IPS DF 19.7 (cell line): ENCODE data around the gene FILIP1.

ENCODE experiments used
- DNase-seq: peaks from one replicate; pipeline ENCODE4 v3.0.0-alpha.2; 2013; ENCODE audit warnings: low read depth, low spot score

Gene FILIP1, protein sequence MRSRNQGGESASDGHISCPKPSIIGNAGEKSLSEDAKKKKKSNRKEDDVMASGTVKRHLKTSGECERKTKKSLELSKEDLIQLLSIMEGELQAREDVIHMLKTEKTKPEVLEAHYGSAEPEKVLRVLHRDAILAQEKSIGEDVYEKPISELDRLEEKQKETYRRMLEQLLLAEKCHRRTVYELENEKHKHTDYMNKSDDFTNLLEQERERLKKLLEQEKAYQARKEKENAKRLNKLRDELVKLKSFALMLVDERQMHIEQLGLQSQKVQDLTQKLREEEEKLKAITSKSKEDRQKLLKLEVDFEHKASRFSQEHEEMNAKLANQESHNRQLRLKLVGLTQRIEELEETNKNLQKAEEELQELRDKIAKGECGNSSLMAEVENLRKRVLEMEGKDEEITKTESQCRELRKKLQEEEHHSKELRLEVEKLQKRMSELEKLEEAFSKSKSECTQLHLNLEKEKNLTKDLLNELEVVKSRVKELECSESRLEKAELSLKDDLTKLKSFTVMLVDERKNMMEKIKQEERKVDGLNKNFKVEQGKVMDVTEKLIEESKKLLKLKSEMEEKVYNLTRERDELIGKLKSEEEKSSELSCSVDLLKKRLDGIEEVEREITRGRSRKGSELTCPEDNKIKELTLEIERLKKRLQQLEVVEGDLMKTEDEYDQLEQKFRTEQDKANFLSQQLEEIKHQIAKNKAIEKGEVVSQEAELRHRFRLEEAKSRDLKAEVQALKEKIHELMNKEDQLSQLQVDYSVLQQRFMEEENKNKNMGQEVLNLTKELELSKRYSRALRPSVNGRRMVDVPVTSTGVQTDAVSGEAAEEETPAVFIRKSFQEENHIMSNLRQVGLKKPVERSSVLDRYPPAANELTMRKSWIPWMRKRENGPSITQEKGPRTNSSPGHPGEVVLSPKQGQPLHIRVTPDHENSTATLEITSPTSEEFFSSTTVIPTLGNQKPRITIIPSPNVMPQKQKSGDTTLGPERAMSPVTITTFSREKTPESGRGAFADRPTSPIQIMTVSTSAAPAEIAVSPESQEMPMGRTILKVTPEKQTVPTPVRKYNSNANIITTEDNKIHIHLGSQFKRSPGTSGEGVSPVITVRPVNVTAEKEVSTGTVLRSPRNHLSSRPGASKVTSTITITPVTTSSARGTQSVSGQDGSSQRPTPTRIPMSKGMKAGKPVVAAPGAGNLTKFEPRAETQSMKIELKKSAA (N-terminal part only)

DNA sequence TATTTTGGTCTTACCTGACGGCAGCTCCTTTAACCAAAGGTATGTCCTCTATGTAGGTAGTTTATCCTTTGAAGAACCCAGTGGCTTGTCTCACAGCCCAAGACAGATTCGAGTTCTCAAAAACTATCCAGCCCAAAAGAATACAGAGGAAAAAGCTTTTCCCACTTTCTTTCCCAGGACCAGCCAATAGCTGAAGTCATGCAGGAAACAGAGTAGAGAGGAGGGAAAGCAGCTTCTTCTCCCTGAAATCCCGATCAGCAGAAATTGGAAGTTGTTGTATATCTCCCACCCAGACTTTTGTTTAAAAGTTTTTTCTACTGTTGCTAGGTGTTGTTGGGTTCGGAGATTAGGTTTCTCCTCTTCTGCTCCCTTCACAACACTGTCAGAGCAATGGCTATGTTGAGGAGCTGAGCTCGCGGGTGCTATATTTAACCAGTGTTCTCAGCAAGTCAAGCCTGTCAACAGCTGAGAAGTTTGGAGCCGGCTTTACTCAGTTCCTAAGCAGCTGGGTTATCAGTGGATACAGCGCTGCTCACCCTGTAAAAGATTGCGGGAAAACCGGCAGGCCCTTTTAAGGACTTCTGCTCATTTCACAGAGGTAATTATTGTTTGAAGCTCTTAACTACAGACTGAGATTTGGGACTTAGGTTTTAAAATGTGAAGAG lies at the start of gene FILIP1:
Gene FILIP1, minus strand, starts transcription at position 401 of the 665 bp plus-strand sequence. CDS start 78,828 bp downstream, outside the sequence.
- no peak for DNase-seq

DNA sequence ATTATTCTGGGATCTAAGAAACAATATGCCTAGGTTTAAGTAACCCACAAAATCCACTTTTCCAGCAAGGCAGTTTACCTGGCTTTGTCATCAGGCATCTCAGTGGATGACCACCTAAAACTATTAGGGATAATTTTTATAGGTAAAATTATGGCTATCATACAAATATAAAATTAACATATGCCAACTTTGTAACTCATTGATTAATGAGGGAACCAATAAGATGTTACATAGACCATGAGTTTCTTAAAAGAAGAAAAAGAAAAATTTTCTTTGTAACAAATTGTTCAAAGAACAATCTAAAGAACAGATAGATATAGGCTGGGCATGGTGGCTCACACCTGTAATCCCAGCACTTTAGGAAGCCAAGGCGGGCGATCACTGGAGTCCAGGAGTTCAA lies 49.7 kb upstream of the FILIP1 start:
- no peak for DNase-seq

DNA sequence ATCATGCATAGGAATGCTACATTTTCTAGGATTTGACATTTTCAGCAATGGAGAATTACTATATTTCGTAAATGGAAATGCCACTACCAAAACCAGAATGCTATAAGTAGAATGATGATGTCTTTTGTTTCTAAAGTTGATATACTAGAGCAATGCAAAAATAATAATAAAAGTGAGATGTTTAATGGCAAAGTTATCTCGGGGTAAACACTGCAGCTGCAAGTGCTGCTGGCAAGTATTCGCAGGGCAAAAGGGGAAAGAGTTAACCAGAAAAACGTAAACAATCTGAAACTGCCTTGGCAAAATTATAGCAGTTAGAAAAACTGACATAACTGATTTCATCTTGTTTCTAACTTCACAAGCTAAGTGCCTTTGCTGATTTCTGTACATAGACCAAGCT lies 45.5 kb upstream of the FILIP1 start:
- DNase-seq, result no peak

DNA sequence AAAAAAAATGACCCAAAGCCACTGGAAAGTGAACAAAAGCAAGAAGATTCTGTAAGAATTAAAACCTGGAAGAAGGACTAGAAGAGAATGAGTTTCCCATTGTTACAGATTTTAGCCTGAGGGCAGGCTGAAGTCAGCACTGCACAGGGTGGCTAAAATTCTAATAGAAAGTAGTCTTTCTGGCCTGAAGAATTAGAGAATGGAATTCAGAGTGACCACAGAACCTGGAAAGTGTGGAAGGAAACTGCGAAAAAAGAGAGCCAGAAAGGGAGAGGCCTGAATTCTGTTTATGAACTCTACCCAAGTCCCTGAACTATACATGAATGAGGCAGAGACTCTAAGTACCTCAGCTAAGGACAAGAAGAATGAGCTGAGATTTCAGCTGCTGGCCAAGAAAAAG lies 38.9 kb upstream of the FILIP1 start:
- DNase-seq, result no peak

DNA sequence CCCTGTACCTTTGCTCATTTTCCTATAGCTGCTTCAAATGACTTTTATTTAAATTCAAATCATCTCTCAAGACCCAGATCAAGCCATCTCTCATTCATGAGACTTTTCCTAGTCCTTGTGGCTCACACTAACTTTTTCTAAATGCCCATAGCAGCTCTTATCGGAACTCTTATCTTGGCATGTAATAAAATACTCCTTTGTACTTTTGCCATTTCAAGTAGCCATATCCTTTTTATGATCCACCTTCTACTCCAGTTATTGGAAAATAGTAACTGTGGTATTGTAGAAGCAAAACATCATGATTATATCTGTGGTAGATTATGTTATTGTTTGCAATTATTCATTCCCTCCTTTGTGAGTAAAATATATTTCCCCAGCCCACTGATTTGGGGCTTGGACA lies 37.6 kb upstream of the FILIP1 start:
- no peak for DNase-seq

DNA sequence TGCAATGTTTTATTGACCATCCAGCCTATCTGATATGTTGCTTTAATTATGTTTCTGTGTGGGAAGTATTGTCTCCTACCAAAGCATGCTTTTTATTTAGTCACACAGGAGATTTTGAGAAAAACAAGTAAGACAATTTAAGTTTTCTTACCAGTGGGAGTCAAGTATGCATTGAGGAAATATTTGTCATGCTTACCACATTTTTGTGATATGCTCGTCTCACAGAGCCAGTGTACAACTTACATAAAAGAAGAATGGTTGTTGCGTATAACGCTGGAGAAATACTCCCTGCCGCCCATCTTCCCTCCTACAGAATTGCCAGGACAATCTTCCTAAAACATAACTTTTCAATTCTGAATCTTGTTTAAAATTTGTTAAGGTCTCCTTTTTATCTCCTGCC lies 37.1 kb upstream of the FILIP1 start:
- no peak for DNase-seq

DNA sequence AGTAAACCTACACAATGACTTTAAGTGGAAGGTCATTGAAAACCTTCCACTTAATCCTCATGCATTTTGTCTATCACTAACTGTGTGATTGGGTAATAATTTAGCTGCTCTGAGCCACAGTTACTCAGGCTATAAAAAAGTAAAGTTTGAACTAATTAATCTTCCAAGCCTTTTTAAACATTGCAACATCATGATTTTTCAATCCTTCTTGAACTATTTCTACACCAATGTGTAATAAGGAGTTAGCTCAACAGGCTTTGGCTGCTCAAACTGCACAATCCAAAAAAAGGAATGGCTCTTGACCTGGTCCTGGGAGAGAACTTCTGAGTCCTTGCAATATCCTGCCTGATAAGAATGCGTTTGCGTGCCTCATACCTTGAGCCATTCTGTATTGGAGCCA lies 34.8 kb upstream of the FILIP1 start:
- DNase-seq, result no peak

DNA sequence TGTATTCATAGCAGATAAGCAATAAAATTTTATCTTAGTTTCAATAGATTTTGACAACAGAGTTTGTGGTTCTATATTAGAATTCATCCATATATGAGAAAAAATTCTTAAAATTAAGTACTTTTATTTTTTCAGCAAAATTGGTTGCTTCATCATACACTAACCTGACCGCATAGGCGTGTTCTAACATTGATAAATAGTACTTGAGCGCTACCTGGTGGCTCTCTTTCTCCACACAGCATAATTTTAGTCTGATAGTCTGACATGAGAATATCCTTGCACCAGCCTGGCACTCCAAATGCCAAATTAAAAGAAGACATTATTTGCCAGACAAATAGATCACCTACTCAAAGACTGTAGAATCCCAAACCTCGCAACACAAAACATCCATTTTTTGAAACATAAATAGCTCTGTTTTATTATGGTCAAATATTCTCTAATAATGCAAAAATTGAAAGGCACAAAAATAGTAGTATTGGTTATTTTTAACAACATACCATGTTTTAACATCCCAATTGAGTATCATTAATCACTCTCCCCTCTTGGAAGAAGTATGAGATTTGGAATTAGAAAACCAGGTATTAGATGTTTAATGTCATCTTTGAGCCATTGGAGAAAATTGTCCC lies 33.0 kb upstream of the FILIP1 start:
- no peak for DNase-seq

DNA sequence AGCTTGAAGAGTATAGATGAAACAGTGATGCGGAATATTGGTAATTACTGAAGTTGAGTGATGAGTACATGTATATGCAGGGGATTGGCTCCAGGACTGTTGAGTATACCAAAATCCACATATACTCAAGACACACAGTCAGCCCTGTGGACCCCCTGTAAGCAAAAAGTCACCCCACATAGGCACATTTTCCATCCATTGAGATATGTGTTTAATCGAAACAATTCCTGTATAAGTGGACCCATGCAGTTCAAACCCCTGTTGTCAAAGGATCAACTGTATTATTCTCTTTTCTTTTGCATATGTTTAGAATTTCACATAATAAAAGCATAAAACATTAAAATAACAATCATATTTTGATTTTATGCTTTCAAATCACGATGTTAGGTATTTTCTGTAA lies 32.1 kb upstream of the FILIP1 start:
- DNase-seq, result no peak

DNA sequence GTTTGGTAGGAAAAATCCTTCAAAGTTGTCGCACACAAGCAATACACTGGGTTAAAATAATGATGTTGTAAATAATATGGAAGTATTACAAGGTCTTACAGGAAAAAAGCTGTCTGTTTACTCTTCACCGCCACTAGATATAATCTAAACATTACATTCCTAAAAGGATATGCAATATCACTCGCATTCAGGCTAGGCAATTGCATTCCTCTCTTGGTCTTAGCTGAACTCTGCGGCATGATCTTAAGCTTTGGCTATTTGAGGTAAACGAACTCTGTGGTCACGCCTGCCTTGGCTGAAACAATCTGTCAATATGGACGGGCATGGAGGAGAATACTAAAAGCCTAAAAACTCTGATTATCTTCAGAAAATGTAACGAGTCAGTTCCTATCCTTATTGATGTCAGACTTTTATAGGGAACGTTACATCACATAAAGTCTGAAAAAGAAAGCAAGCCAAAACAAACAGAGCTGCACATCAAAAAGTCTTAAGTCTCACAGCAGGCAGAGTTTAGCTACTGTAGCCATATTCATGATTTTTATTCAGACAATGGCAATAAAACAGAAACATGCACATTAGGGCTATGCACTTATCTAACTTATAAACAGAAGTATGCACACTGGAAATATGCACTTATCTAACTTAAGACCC lies 30.8 kb upstream of the FILIP1 start:
- DNase-seq, result no peak

DNA sequence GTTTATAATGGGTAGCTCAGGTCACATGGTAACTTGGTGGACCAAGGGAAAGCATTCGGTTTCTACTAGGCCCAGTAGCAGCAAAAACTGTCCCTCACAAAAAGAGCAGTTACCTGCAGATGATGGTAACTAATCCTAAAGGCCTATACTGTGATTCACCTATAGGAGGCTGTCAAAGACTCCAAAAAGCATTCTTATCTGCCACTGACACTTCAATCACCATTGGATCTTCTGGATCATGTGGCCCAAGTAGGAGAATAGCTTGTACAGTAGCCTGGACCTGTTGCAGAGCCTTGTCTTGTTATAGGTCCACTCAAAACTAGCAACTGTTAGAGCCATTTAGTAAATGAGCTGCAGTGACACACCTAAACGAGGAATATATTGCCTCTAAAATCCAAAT lies 23.2 kb upstream of the FILIP1 start:
- no peak for DNase-seq

DNA sequence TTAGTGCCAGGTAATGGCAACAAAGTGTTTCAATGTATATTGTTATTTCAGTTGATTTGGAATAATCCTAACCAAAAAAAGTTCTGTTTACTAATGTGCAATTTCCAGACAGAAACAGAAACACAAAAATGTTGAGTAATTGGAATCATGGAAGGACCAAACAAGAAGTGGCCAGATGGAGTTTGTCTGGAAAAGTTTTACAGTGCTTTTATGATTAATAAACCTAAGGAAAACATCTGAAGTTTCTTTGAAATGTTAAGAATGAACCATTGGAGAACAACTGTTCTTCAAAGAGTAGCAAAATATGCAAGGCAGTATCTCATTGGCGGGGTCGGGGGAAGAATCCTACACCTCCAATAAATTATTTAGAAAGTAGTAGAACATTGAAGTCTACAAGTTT lies 19.0 kb upstream of the FILIP1 start:
- DNase-seq, result no peak

DNA sequence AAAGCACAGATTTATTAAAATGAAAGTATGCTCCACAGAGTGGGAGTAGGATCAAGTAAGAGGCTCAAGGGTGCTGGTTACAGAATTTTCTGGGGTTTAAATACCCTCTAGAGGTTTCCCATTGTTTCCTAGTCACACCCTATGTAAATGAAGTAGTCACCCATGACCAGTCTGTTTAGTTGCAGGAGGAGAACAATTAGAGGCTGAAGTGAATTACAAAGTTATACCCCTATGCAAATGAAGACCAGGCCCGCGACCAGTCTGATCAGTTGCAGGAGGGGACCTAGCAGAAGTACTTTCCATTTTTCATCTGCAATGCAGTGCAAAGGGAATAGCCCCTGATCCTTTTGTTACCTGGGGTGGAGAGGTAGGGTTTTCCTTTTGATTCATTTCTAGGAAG lies 11.8 kb upstream of the FILIP1 start:
- no peak for DNase-seq

DNA sequence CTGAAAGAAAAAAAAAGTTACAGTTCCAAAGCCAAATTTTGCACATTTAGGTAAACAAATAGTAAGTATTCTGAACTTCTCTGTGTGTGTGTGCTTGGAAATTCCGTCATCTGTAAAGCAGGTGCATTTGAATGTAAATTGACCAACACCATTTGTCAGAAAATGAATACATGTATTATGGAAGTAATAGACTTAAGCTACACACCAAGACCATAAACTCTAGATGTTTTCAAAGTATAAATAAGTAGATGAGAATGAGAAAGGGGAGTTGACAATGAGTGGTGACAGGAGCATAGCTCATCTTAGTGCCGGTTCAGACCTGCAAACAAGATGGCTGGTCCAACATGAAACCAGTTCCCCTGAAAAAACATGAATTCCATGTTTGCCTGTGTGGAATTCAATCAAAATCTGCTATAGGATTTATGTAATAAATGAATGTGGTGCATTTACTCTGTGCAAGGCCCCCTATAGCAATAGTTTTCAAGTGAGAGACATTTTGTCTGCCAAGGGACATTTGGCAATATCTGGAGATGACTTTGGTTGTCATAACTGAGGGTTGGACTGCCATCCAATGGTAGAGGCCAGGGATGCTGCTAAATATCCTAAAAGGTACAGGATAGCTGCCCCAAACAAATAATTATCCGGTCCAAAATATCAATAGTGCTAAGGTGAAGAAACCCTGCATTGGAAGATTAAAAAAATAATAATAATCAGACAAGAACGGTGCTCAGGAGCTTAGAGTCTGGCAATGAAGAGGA lies 11.0 kb upstream of the FILIP1 start:
- DNase-seq, result no peak

DNA sequence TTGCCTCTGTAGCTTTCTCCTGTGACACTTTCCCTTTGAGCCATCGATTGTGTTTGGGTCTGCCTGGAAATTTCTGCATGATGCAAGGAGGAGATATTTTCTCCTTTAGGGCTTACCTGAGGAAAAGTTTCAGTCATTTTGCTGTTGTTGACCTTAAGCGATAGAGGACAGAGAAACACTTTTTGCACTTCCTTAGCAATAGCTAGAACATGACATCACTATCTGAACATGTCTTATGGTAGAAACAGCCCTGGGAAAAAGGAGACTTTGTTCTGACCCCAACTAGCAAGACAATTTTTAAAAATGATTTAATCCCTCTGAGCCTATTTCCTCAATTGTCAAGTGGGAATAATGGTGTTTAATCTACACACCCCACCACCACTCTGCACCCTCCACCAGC lies 9.7 kb upstream of the FILIP1 start:
- DNase-seq, result no peak

DNA sequence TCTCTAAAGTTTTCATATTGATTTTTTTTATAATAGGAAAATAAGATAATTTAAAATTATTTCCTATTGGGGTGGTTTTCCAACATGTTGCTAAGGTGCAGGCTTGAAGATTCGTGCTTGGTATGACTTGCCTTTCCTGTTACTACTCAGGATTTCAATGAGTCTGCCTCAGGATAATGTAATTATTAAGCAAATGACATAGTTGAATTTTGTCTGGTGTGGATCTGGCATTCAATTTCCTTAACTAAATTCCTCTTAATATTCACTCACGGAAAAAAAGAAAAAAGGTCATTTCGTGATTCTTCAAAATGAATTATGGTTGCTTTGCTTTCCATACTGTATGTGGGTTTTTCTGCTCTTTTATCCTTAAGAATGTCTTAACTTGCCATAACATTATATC lies 9.3 kb upstream of the FILIP1 start:
- DNase-seq, result no peak

DNA sequence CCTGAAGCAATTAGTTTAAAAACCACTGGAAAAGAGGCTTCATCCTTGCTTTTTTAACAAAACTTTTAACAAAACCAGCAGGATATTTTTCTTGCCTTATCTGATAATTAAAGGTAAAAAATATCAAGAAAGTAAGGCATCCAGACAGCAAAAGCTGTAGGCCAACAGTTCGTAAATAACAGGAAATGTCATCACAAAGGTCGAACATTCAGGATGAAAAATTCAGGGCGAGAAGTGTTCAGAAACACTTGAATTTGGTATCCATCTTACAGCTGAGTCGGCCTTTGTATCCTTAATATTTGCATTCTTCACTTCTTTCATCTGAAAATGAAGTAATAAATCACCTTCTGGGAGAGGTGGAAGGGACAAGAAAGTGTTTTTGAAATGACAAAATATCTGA lies 8.2 kb upstream of the FILIP1 start:
- DNase-seq, result no peak

DNA sequence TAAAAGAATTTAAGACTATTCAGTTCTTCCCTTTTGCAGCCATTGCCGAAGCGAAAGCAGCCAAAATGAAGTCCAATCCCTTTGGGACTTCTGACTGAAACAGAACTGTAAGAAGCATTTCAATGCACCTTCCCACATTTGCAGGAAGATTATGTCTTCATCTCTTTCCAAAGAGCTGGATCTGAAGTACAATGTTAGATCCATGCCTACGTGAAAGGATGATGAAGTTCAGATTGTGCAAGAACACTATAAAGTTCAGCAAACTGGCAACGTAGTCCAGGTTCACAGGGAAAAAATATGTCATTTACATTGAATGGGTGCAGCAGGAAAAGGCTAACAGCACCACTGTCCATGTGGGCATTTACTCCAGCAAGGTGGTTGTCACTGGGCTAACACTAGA lies 6.0 kb upstream of the FILIP1 start:
- no peak for DNase-seq

DNA sequence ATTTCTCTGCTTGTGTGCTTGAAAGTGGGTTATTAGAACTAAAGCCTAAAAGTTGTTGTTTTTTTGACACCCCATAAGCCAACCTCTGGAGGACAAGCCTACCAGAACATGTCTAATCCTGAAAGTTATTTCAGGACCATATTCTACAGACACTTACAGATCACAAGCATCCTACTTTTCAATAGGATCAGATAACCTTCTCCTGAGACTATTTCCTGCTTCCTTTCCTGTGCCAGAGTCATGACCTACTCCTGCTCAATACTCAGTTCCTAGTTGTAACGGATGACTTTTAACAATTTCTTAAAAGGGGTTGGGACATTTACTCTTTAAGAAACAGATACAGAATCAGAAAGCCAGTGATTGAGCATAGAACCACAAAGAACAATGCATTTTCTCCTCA lies 5.3 kb upstream of the FILIP1 start:
- DNase-seq, result no peak

DNA sequence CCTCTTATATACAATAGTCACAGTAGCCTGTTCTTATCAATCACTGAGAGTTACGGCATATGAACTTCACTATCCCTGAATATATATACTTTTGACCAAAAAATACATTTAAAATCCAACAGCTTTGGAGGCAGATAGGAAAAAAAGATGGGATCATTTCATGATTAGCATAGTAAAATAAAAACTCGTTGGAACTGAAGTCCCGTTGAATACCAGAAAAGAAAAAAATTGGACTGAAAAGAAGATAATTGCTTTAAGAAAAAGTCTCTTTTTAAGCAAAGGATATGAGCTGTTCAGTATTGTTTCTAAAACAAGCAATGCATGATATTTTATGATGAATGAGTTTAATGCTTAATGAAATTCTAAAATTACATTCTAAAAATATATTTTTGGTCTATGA lies 4.4 kb upstream of the FILIP1 start:
- DNase-seq, result no peak
